ENCODE data around the gene TOPAZ1.

TOPAZ1 gene

DNA sequence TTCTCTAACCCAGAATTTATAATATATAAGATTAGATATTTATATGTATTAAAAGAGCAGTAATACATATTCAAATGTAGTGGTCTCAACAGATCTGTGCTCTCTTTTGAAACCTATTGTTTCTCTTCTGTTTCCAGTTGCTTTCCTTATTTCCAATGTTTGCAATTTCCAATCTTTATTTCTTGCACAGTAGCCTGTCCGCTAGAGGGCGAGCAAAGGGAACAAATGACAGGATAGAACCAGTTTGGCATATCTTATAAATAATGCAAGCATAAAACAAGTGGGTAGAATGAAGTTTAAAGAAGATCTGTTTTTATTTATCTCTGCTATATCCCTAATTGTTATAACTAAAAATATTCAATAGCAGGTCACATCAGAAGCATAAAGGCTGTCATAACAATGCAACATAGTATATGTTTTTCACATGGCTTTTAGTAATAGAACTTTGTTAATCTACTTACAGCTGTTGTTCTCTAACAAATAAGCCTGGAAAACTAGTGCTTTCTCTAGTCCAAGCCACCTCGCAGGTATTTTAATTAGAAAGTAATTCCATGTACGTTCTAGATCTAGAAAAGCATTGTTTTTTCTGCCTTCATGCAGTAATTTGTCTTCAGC, 81.8 kb downstream of the TOPAZ1 start:
- peak; percentile 73 for DNase-seq (ENCODE audit: low read depth)
- TF ChIP-seq, protein P1, sequence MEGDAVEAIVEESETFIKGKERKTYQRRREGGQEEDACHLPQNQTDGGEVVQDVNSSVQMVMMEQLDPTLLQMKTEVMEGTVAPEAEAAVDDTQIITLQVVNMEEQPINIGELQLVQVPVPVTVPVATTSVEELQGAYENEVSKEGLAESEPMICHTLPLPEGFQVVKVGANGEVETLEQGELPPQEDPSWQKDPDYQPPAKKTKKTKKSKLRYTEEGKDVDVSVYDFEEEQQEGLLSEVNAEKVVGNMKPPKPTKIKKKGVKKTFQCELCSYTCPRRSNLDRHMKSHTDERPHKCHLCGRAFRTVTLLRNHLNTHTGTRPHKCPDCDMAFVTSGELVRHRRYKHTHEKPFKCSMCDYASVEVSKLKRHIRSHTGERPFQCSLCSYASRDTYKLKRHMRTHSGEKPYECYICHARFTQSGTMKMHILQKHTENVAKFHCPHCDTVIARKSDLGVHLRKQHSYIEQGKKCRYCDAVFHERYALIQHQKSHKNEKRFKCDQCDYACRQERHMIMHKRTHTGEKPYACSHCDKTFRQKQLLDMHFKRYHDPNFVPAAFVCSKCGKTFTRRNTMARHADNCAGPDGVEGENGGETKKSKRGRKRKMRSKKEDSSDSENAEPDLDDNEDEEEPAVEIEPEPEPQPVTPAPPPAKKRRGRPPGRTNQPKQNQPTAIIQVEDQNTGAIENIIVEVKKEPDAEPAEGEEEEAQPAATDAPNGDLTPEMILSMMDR (IDR thresholded peaks at IDR 0.05; ENCODE audit: insufficient read depth, low read depth, low read length, missing control alignments): peak; percentile 93

DNA sequence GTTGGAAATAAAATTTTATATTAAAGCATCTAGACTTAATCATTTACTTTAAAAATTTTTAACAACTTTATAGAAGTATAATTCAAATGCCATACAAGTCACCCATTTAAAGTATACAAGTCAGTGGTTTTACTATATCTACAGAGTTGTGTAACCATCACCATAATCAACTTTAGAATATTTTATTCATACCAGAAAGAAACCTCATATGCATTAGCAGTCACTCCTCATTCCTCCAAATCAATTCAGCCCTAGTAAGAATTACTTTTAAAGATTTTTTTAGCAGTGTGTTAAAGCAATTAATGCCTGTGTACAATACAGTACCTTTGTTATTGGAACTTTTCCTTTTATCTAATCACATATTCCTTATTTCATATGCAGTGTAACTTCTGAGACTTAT, 82.9 kb downstream of the TOPAZ1 start:
- DNase-seq (ENCODE audit: low read depth): no peak
- TF ChIP-seq, protein P1 (IDR thresholded peaks at IDR 0.05; ENCODE audit: insufficient read depth, low read depth, low read length, missing control alignments): no peak
- no peak overlapping the region for H3K4me3 ChIP-seq (ENCODE audit: low read length)

More for the DNA sequence above, 81.8 kb downstream of the TOPAZ1 start:
- H3K4me3 ChIP-seq (ENCODE audit: low read length): no peak overlapping the region

DNA sequence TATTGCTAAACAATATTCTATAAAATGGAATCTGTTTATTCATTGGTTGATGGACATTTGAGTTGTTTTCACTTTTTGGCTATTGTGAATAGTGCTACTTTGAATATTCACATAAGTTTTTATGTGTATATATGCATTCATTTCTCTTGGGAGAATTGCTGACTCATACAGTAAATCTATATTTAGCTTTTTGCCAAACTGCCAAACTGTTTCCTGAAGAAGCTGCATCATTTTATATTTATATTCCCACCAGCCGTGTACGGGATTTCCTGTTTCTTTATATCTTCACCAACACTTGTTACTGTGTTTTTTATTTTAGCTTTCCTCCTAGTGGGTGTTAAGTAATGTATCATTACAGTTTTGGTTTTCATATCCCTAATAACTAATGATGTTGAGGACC, 84.3 kb downstream of the TOPAZ1 start:
- H3K4me3 ChIP-seq (ENCODE audit: low read length): no peak overlapping the region
- no peak for DNase-seq (ENCODE audit: low read depth)
- TF ChIP-seq, protein P1 (IDR thresholded peaks at IDR 0.05; ENCODE audit: insufficient read depth, low read depth, low read length, missing control alignments): no peak

DNA sequence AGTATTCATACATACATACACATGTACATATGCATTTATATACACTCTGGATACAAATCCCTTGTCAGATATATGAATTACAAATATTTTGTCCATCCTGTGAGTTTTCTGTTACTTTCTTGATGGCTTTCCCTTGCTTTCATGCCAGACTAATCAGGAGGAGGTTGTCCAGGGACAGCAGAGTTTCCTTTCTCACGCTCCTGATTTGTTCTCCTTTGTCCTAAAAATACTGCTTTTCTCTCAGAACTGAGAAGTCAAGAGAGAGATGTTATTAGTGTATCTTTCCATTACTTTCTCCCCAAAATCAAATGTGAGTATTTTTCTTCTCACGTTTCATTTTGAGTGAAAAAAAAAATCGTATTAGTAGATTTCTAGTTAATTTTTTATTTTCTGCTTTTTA, 84.8 kb downstream of the TOPAZ1 start:
- no peak overlapping the region for H3K4me3 ChIP-seq (ENCODE audit: low read length)
- no peak for DNase-seq (ENCODE audit: low read depth)
- TF ChIP-seq, protein P1 (IDR thresholded peaks at IDR 0.05; ENCODE audit: insufficient read depth, low read depth, low read length, missing control alignments): no peak

DNA sequence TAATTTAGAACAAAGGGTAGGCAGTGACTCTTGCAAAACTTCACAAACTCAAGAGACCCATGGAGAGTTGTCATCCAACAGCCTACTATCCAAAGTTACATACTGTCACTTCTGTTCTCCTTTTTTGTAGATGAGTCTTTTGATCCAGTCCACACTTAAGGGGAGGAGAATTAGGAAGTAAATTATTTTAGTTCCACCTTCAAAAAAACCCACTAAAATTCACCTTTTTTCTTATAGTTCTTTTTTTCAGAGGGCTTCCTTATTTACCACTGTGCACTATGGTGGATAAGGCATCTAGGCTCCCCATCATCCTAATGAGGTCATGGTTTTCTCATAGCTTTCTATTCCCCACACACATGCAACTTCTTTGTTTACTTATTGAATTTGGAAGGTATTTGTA, 88.3 kb downstream of the TOPAZ1 start:
- no peak for DNase-seq (ENCODE audit: low read depth)
- TF ChIP-seq, protein P1 (IDR thresholded peaks at IDR 0.05; ENCODE audit: insufficient read depth, low read depth, low read length, missing control alignments): no peak
- H3K4me3 ChIP-seq (ENCODE audit: low read length): no peak overlapping the region

DNA sequence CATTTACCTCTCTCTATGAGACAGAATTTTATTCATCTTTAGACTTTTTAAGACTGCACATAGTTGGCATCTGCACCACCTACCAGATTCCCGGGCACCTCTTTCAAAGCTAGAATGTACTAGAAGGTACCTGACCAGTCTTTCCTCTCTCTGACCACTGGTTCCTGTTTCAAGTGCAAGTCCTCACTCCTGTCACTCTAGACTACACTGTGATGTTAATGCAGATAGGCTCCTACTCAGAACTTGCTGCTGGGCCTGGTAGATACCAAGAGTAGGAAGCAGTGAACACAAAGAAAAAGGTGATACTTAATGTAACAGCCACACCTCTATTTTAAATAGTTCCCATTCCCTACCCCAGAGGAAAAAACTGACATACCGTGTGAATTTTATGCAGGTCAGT, 88.8 kb downstream of the TOPAZ1 start:
- TF ChIP-seq, protein P1 (IDR thresholded peaks at IDR 0.05; ENCODE audit: insufficient read depth, low read depth, low read length, missing control alignments): no peak
- no peak for DNase-seq (ENCODE audit: low read depth)
- no peak overlapping the region for H3K4me3 ChIP-seq (ENCODE audit: low read length)

DNA sequence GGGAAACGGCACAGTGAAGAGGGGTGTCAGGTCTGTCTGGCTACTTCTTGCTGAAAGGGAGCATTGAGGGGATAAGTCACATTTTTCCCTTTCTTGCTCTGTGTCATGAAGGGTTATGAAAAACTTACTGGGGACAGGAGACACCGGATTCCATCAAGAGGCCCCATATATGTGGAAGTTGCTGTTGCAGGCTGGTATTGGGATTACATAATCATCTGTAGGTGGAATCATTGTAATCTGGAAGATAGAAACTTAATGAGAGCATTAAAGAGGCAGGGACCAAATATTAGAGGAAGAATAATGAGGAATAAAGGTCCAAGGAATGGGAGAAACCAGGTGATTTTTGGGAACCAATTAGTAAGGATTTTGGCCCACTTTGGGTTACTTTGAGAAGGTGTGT, 92.6 kb downstream of the TOPAZ1 start:
- no peak for DNase-seq (ENCODE audit: low read depth)
- TF ChIP-seq, protein P1 (IDR thresholded peaks at IDR 0.05; ENCODE audit: insufficient read depth, low read depth, low read length, missing control alignments): no peak
- no peak overlapping the region for H3K4me3 ChIP-seq (ENCODE audit: low read length)

All from epithelial cell of esophagus (primary cell).